Parathyroid adenoma (tissue), 2 donors: ENCODE measurements around the gene KRT86.

Experiments used
- H2AFZ ChIP-seq: fragments of 300-600 bp; sonication (generic); one replicate; pipeline ENCODE4 v1.7.0; 2017; ENCODE audit warnings: antibody characterized with exemption, mild to moderate bottlenecking
- H3K27ac ChIP-seq: fragments of 300-600 bp; sonication (generic); one replicate; pipeline ENCODE4 v1.7.0; 2017
- H3K27me3 ChIP-seq: fragments of 300-600 bp; sonication (generic); one replicate; pipeline ENCODE4 v1.7.0; 2017; ENCODE audit warnings: low read length; ENCODE audit not compliant: control insufficient read depth, insufficient read depth
- H3K36me3 ChIP-seq: fragments of 300-600 bp; sonication (generic); one replicate; pipeline ENCODE4 v1.7.0; 2017; ENCODE audit warnings: low read length; ENCODE audit not compliant: control insufficient read depth, insufficient read depth
- H3K4me1 ChIP-seq: fragments of 300-600 bp; sonication (generic); one replicate; pipeline ENCODE4 v1.7.0; 2017; ENCODE audit warnings: control low read depth
- H3K4me2 ChIP-seq: fragments of 300-600 bp; sonication (generic); one replicate; pipeline ENCODE4 v1.7.0; 2017; ENCODE audit warnings: low read length
- H3K4me3 ChIP-seq: fragments of 300-600 bp; sonication (generic); one replicate; pipeline ENCODE4 v1.7.0; 2017; ENCODE audit warnings: low read depth, low read length
- H3K79me2 ChIP-seq: fragments of 300-600 bp; sonication (generic); one replicate; pipeline ENCODE4 v1.7.0; 2017; ENCODE audit warnings: control low read depth
- H3K9ac ChIP-seq: fragments of 300-600 bp; sonication (generic); one replicate; pipeline ENCODE4 v1.7.0; 2017; ENCODE audit warnings: mild to moderate bottlenecking
- H3K9me3 ChIP-seq: fragments of 300-600 bp; sonication (generic); one replicate; pipeline ENCODE4 v1.7.0; 2017; ENCODE audit warnings: low read length; ENCODE audit not compliant: control insufficient read depth
- CTCF ChIP-seq: fragments of 300-600 bp; sonication (generic); IDR thresholded peaks from one replicate; pipeline ENCODE4 v1.7.0; 2017; ENCODE audit warnings: antibody characterized with exemption, mild to moderate bottlenecking
- donor health status: primary hyperparathyroidism.

Gene KRT86

GRCh38 chr12:52356031-52356761 is 81.8 kb downstream of the KRT86 start:
- Histone ChIP-seq H3K27ac (no peak overlapping the region), H3K36me3 (no peaks in the 10 kb centered on the region), H3K27me3 (no peaks in the 10 kb centered on the region), H3K9ac (no peak overlapping the region), H3K4me1 (no peaks in the 10 kb centered on the region), H3K79me2 (no peaks in the 10 kb centered on the region), H3K4me2 (no peak overlapping the region), H3K9me3 (no peaks in the 10 kb centered on the region), H3K4me3 (no peak overlapping the region), H2AFZ (no peak overlapping the region)
- TF ChIP-seq CTCF, result no peak

DNA sequence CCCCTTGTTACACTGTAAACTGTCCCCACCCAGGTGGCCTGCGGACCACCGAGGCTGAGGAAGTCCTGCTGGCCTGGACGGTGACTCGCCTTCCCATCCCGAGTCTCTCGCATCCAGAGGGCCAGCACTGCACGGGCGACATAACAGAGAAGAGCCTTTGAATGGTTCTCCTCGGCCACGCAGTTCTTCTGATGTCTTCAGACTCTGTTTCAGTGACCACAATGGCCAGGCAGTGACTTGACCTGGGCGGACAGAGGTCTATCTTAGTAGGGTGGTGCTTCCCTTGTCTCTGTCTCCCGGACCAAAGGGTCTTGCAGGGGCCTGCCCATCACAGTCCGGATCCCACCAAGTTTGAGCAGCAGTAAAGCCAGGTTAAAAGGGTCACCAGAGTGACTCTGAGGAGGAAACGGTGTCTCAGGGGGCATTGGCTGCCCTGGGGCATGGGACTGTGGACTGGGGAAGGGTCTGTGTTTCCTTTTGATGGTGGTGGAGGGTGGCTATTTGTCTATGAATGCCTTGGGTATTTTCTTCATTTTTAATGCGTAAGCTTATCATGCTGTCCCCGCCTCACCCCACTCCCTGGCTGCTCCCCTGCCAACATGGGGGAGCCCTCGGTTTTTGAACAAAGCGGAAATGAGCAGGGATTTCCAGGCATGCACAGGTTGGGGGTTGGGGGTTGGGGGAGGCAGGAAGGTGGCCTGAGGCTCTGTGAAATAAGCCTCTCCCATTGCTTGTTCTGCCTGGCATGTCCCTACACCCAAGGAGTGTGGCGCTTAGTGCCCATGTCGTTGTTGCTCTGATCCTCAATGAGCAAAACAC is 82.5 kb downstream of the KRT86 start:
- Histone ChIP-seq H3K9ac (no peak overlapping the region), H3K9me3 (no peaks in the 10 kb centered on the region), H3K36me3 (no peaks in the 10 kb centered on the region), H3K4me2 (no peak overlapping the region), H3K27me3 (no peaks in the 10 kb centered on the region), H2AFZ (no peak overlapping the region), H3K27ac (no peak overlapping the region), H3K4me3 (no peak overlapping the region), H3K4me1 (no peaks in the 10 kb centered on the region), H3K79me2 (no peaks in the 10 kb centered on the region)
- TF ChIP-seq CTCF, result no peak
